Measurements from ENCODE around the gene TMEM123. TPM values are rescaled to one million over a fixed set of nuclear protein-coding genes. Genes with fewer than 3 reads are reported as not detected.

Gene TMEM123
- total and polyA plus RNA-seq, 10 of the 15 experiments (the other 5 are each of a cell fraction or from before 2014, with no cell fraction given) = 35.1 to 667 (median 123) TPM

GRCh38 chr11:102437727-102438126 lies 14.8 kb downstream of the TMEM123 start:
- H2AFZ ChIP-seq (ENCODE audit: control insufficient read depth, low read depth, low read length) = no peak overlapping the region
- ATAC-seq (peak; percentile 21; the same call in 2 of the 3 replicates), DNase-seq (ENCODE audit: low read depth, low spot score) (no peak), FAIRE-seq (no peak)
- intact Hi-C loops (cut with micrococcal nuclease; ENCODE audit: unreplicated experiment) = no loop called here
- WGBS (ENCODE audit: insufficient coverage, insufficient replicate concordance, low lambda C conversion rate, missing lambda C conversion rate) = 82% methylated on average over 2 of the region's 2 CpGs
- H3K27ac ChIP-seq (ENCODE audit: control insufficient read depth, insufficient read depth) = no peak overlapping the region
- no peak overlapping the region for H3K4me3 ChIP-seq
- SMC1A ChIA-PET (ENCODE audit: uncharacterized antibody, unreplicated experiment) = interaction anchor here (0.7 to 1.6 kb wide), 2 partner anchors 19 to 47 kb away, joined by 3 read pairs; no protein-coding TSS in a partner anchor
- TSS peak; percentile 18 for BruUV-seq (replicated peaks)
- H3K4me1 ChIP-seq (ENCODE audit: control insufficient read depth, insufficient read depth, low read length) = no peaks in the 10 kb centered on the region; the same call in 1 of the 2 replicates
- H3K79me2 ChIP-seq (ENCODE audit: control insufficient read depth, insufficient read depth, low read length) = peaks cover 13% of the 10 kb centered on the region
- H3K9ac ChIP-seq (ENCODE audit: control insufficient read depth, insufficient read depth, low read length) = no peak overlapping the region
- POLR2A ChIA-PET = no interaction called here
- peaks cover 22% of the 10 kb centered on the region for H3K9me3 ChIP-seq (replicated peaks; ENCODE audit: control insufficient read depth, insufficient read depth, low read length)
- TF ChIP-seq IKZF1 (conservative IDR thresholded peaks at IDR 0.05) = no peak
- H3K36me3 ChIP-seq (ENCODE audit: control insufficient read depth in 2 of 2, insufficient read depth in 2 of 2, low read length in 1 of 2) = peaks cover 2 to 4% of the 10 kb centered on the region in 2 experiments; a peak in 3 of 4 replicates
- no peak overlapping the region for H3K4me2 ChIP-seq (ENCODE audit: control insufficient read depth, insufficient read depth)
- no peaks in the 10 kb centered on the region for H3K27me3 ChIP-seq (replicated peaks in 1 of 2; ENCODE audit: control insufficient read depth in 2 of 2, insufficient read depth in 2 of 2, low read length in 1 of 2)
- CTCF ChIA-PET = interaction anchor here (1.1 kb wide), 1 partner anchor 19 kb away, joined by 3 read pairs; no protein-coding TSS in a partner anchor
- in situ Hi-C loops (cut with MboI) = no loop called here
- RAD21 ChIA-PET (ENCODE audit: unreplicated experiment) = no interaction called here
- H4K20me1 ChIP-seq (ENCODE audit: control insufficient read depth, insufficient read depth) = no peaks in the 10 kb centered on the region

- in situ Hi-C loops (cut with MboI) (no loop called here), intact Hi-C loops (cut with micrococcal nuclease; ENCODE audit: unreplicated experiment) (no loop called here)
- Histone ChIP-seq H3K36me3 (ENCODE audit: control insufficient read depth in 2 of 2, insufficient read depth in 2 of 2, low read length in 1 of 2) (peaks cover 2 to 4% of the 10 kb centered on the region in 2 experiments; a peak in 3 of 4 replicates), H4K20me1 (ENCODE audit: control insufficient read depth, insufficient read depth) (no peaks in the 10 kb centered on the region), H3K4me2 (ENCODE audit: control insufficient read depth, insufficient read depth) (no peak overlapping the region), H2AFZ (ENCODE audit: control insufficient read depth, low read depth, low read length) (no peak overlapping the region), H3K4me3 (no peak overlapping the region), H3K4me1 (ENCODE audit: control insufficient read depth, insufficient read depth, low read length) (peaks cover 1% of the 10 kb centered on the region; the same call in 1 of the 2 replicates), H3K9ac (ENCODE audit: control insufficient read depth, insufficient read depth, low read length) (no peak overlapping the region), H3K79me2 (ENCODE audit: control insufficient read depth, insufficient read depth, low read length) (peaks cover 13% of the 10 kb centered on the region), H3K9me3 (replicated peaks; ENCODE audit: control insufficient read depth, insufficient read depth, low read length) (peaks cover 29% of the 10 kb centered on the region), H3K27me3 (replicated peaks in 1 of 2; ENCODE audit: control insufficient read depth in 2 of 2, insufficient read depth in 2 of 2, low read length in 1 of 2) (no peaks in the 10 kb centered on the region), H3K27ac (ENCODE audit: control insufficient read depth, insufficient read depth) (no peak overlapping the region)
- 50% methylated on average over 2 of the region's 2 CpGs for WGBS (ENCODE audit: insufficient coverage, insufficient replicate concordance, low lambda C conversion rate, missing lambda C conversion rate)
- ChIA-PET RAD21 (ENCODE audit: unreplicated experiment) (no interaction called here), POLR2A (no interaction called here), CTCF (interaction anchor here (0.6 kb wide), 1 partner anchor 56 kb away, joined by 3 read pairs; no protein-coding TSS in a partner anchor), SMC1A (ENCODE audit: uncharacterized antibody, unreplicated experiment) (no interaction called here)
- BruUV-seq (replicated peaks) = no TSS peak
- DNase-seq (ENCODE audit: low read depth, low spot score) (no peak), ATAC-seq (no peak), FAIRE-seq (no peak)
- TF ChIP-seq KDM1A (IDR thresholded peaks at IDR 0.05; ENCODE audit: borderline replicate concordance) (no peak), ZZZ3 (IDR thresholded peaks at IDR 0.05; ENCODE audit: control insufficient read depth, insufficient read length, low read depth) (no peak), SREBF1 (IDR thresholded peaks at IDR 0.05; ENCODE audit: low read length) (no peak), ZNF687 (IDR thresholded peaks at IDR 0.05) (no peak), SMAD5 (IDR thresholded peaks at IDR 0.05; ENCODE audit: low read depth) (no peak), IRF3 (IDR thresholded peaks at IDR 0.05) (no peak), ATF7 (IDR thresholded peaks at IDR 0.05; ENCODE audit: low read depth) (no peak), NFXL1 (IDR thresholded peaks at IDR 0.05; ENCODE audit: borderline replicate concordance) (no peak), ATF2 (IDR thresholded peaks at IDR 0.05; ENCODE audit: low read length) (no peak)
Measured at GRCh38 chr11:102436976-102437375, 15.6 kb downstream of the TMEM123 start.

Measured in GM12878 (cell line).